Activated naive CD4-positive, alpha-beta T cell treated with Interleukin-2 at 50 U/mL for 16 hours (primary cell): ENCODE results near the gene ZSCAN30.

Experiments
- DNase-seq: peaks from one replicate; pipeline ENCODE4 v3.0.0-alpha.2; 2020

Gene ZSCAN30

GRCh38 chr18:35278085-35278484 lies 11.9 kb downstream of the ZSCAN30 start:
- no peak for DNase-seq

- DNase-seq: no peak
Observed at GRCh38 chr18:35277633-35278032, 12.4 kb downstream of the ZSCAN30 start.

GRCh38 chr18:35276267-35276666 lies 13.8 kb downstream of the ZSCAN30 start:
- no peak for DNase-seq

GRCh38 chr18:35271656-35272055 lies 18.4 kb downstream of the ZSCAN30 start:
- DNase-seq: no peak

- DNase-seq: no peak
Observed at GRCh38 chr18:35268821-35269220, 21.2 kb downstream of the ZSCAN30 start.

DNA sequence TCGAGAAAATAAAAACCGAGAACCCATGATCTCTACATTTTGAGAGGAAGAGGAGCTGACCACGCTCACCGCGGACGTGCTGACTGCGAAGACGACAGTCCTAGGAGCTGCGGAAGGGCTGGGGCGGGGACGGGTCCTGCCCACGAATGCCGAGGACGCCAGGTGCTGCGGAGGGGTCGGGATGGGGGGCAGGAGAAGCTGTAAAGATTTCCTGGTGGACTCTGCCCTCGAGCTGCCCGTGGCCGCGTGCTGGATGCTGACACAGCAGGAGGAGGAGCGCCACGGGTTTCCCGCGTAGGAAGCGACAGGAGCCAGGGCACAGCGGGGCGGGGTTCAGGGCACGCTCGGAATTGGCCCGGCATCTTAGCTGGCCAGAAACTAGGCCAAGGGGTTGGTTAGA lies 22.2 kb downstream of the ZSCAN30 start:
- no peak for DNase-seq

DNA sequence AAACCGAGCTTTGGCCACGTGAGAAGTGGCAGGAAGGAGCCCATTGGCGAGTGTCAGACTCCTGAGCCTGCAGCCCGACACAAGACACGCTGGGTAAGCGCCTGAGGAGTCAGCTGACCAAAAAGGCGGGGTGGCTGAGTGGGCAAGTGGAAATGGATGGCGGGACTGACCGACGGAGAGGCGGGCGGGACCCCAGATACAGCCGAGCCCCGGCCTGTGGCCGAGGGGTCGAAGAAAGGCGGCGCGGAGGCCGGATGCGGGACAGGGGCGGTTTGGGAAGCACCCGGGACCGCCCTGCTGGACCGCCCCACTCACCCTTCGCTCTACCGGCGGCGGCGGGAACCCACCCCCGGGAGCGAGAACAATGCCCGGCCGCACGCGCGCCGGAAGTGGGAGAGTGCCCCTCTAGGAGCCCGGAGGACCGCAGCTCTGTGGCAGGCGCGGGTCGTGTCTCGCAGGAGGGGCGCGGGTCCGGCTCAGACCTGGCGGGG lies 22.8 kb downstream of the ZSCAN30 start:
- DNase-seq: peak; percentile 67

DNA sequence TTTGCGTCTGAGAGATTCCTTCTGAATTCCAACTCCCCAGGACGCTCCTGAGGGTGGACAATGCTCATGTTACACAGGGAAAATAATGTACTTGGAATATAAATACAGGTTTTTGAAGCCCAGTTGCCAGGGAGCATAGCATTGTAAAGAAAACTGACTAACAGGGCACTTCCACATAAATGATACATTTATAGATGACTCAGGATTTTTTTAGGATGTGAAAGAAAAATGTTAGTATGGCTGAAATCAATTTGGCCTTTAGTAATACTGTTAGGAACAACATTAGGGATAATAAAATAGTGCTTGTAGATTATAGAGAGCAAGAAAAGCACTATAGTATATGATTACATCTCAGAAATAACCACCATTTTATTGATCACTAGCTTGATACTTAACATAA lies 25.6 kb downstream of the ZSCAN30 start:
- DNase-seq: no peak

DNA sequence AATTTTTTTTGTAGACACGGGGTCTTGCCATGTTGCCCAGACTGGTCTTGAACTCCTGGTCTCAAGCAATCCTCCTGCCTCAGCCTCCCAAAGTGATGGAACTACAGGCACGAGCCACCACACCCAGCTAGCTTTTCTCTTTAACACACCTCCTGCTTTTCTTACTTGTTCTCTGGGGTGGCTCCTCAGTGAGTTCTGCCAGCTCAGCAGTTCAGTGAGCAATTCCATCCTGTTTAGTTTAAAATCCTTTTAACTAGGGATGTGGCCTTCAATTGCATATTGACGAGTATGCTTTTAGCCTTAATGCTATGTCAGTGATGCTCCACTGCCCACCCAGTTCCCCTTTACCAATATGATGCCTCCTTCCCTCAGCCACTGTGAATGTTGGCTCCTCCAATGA lies 33.1 kb downstream of the ZSCAN30 start:
- DNase-seq: no peak

- no peak for DNase-seq
Observed at GRCh38 chr18:35253655-35254287, 36.3 kb downstream of the ZSCAN30 start.

DNA sequence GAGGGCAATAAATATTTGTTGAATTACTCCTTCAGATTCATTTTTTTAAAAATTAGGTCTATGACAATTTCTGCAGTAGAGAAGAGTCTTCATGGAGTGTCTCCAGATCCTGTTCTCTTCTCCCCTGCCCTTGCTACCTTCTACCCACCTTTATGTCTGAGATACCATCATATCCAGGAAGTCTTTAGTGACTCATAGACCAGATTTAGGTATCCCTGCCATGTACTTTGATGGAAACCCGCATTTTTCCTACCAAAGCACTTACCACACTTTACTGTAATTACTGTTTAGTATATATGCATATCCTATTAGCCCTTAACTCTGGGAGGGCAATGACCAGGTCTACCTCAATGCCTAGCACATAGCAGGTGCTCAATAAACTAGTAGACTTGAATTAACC lies 37.6 kb downstream of the ZSCAN30 start:
- no peak for DNase-seq

DNA sequence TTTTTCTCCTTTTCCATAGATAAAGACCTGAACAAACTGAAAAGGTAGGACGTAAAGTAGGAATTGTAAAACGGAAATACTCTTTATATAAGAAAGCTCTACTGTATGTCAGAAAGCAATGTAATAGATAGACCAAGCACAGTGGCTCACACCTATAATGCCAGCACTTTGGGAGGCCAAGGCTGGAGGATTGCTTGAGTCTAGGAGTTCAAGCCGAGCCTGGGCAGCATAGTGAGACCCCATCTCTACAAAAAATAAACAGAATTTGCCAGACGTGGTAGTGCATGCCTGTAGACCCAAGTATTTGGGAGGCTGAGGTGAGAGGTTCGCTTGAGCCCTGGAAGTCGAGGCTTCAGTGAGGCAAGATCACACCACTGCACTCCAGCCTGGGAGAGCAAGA lies 41.6 kb downstream of the ZSCAN30 start:
- DNase-seq: no peak

DNA sequence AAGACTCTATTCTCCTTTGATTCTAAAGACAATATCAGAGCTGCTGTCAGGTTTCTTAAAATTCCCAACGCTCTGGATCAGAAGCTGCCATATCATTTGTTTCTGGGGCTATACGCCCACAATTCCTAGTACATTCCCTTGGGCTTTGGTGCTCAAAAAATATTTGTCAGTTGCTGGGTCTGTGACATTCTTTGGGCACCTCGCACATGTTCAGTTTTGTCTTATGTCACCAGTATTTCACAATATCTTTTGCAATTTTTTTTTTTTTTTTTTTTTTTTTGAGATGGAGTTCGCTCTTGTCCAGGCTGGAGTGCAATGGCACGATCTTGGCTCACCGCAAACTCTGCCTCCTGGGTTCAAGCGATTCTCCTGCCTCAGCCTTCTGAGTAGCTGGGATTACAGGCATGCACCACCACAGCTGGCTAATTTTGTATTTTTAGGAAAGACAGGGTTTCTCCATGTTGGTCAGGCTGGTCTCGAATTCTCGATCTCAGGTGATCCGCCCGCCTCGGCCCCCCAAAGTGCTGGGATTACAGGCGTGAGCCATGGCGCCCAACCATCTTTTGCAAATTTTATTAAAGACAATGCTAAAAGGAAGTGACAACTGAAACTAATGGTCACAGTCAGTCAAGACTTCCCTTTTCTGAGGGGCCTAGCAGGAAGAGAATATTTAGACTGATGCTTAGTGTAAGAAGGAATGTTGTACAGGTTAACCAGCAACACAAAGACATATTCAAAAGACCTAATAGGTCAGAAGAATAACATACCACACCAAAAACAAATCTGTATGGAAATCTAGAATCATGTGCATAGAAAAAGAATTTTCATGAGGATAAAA lies 42.4 kb downstream of the ZSCAN30 start:
- no peak for DNase-seq

DNA sequence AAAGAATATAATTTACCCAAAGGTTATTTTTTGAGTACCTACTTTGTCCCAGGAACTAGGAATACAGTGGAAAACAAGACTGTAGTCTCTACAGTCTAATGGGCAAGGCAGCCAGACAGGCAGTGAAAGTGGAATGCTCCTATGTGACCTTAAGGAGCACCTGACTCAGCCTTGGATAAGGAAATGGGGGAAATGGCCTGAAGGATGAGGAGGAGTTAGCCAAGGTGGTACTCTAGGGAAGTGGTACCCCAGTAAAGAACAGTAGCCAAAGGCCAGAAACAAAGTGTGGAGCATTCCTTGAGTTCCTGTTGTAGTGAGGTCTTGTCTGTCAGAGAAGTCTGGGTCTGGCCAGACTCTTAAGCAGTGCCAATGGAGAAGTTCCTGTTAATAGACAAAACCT lies 43.2 kb downstream of the ZSCAN30 start:
- no peak for DNase-seq

- no peak for DNase-seq
Observed at GRCh38 chr18:35245719-35246317, 44.2 kb downstream of the ZSCAN30 start.

GRCh38 chr18:35244671-35245070 lies 45.4 kb downstream of the ZSCAN30 start:
- no peak for DNase-seq

DNA sequence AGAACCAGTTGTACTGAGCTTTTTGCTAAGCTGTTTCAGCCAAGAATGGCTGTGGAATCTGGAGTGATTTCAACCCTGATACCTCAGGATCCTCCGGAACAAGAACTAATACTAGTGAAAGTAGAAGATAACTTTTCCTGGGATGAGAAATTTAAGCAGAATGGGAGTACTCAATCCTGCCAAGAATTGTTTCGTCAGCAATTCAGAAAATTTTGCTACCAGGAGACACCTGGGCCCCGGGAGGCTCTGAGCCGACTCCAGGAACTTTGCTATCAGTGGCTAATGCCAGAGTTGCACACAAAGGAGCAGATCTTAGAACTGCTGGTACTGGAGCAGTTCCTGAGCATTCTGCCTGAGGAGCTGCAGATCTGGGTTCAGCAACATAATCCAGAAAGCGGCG lies 47.6 kb downstream of the ZSCAN30 start:
- DNase-seq: no peak

- DNase-seq: no peak
Observed at GRCh38 chr18:35241448-35241804, 48.6 kb downstream of the ZSCAN30 start.

- peak; percentile 96 for DNase-seq
Observed at GRCh38 chr18:35240664-35241447, 49.2 kb downstream of the ZSCAN30 start, which contains the start of gene ZNF397. Gene ZNF397, plus strand, starts transcription at chr18:35241034. Its CDS starts 1,437 bp downstream, at chr18:35242471.

DNA sequence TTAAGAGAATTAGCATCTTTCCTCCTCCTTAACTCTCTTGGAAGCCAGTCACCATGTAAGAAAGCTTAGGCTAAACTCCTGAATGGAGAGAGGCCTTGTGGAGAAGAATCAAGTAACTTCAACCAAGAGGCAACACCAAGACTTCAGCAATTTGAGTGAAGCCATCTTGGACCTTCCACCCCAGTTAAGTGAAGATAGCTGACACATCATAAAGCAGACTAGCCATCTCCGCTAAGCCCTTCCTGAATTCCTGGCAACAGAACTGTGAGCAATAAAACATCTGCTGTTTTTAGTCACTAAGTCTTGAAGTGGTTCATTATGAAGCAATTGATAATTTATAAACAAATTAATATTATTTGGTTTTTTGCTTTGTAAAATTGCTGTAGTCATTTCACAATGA lies 50.7 kb downstream of the ZSCAN30 start:
- no peak for DNase-seq

GRCh38 chr18:35236571-35237363 lies 53.3 kb downstream of the ZSCAN30 start:
- no peak for DNase-seq

DNA sequence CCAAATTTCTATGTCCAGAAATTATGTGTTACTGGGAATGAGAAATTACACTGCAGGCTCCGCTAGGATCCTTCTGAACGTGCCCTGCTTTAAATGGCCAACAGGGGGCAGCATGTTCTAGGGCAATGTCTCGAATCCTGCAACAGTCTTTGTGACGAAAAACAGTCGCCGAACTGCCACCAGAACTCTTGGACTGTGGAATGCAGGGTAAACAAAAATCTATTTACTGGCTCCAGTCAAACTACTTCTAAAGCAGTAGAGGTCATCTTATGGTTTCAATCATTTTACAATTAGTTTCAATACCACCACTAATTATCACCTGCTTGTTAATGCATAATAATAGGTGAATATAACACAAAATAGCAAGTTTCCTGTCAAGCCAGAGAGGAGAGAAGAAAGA lies 59.0 kb downstream of the ZSCAN30 start:
- DNase-seq: peak; percentile 77
